ENCODE results near the gene GTF3C2. TPM values are rescaled to one million over a fixed set of nuclear protein-coding genes. Genes with fewer than 3 reads are reported as not detected.

GTF3C2 gene
- total RNA-seq, 1 donor from 2014 or later = 57.4 TPM

GRCh38 chr2:27315122-27315521 lies 41.4 kb downstream of the GTF3C2 start:
- H3K27ac Mint-ChIP-seq (ENCODE audit: unreplicated experiment) = no peak overlapping the region
- TF ChIP-seq CTCF (IDR thresholded peaks at IDR 0.05) = no peak
- no peak for DNase-seq (ENCODE audit: extremely low spot score, unreplicated experiment)
- no peaks in the 10 kb centered on the region for H3K27me3 Mint-ChIP-seq (ENCODE audit: unreplicated experiment)
- H3K36me3 Mint-ChIP-seq (ENCODE audit: unreplicated experiment) = peaks cover 6% of the 10 kb centered on the region
- H3K4me3 Mint-ChIP-seq (ENCODE audit: unreplicated experiment) = no peak overlapping the region
- H3K9me3 Mint-ChIP-seq (ENCODE audit: unreplicated experiment) = no peaks in the 10 kb centered on the region
- no peaks in the 10 kb centered on the region for H3K4me1 Mint-ChIP-seq (ENCODE audit: unreplicated experiment)

GRCh38 chr2:27314709-27315108 lies 41.9 kb downstream of the GTF3C2 start:
- no peak for TF ChIP-seq CTCF (IDR thresholded peaks at IDR 0.05)
- no peak overlapping the region for H3K27ac Mint-ChIP-seq (ENCODE audit: unreplicated experiment)

GRCh38 chr2:27313882-27314645 lies 42.5 kb downstream of the GTF3C2 start:
- no peak for TF ChIP-seq CTCF (IDR thresholded peaks at IDR 0.05)
- DNase-seq (ENCODE audit: extremely low spot score, unreplicated experiment) = no peak
- no peaks in the 10 kb centered on the region for H3K9me3 Mint-ChIP-seq (ENCODE audit: unreplicated experiment)
- H3K27me3 Mint-ChIP-seq (ENCODE audit: unreplicated experiment) = no peaks in the 10 kb centered on the region
- H3K4me3 Mint-ChIP-seq (ENCODE audit: unreplicated experiment) = no peak overlapping the region
- H3K4me1 Mint-ChIP-seq (ENCODE audit: unreplicated experiment) = no peaks in the 10 kb centered on the region
- no peak overlapping the region for H3K27ac Mint-ChIP-seq (ENCODE audit: unreplicated experiment)
- peaks cover 11% of the 10 kb centered on the region for H3K36me3 Mint-ChIP-seq (ENCODE audit: unreplicated experiment)

More at GRCh38 chr2:27314709-27315108, 41.9 kb downstream of the GTF3C2 start:
- Mint-ChIP-seq H3K36me3 (ENCODE audit: unreplicated experiment) (peaks cover 8% of the 10 kb centered on the region), H3K27me3 (ENCODE audit: unreplicated experiment) (no peaks in the 10 kb centered on the region), H3K4me1 (ENCODE audit: unreplicated experiment) (no peaks in the 10 kb centered on the region), H3K4me3 (ENCODE audit: unreplicated experiment) (no peak overlapping the region), H3K9me3 (ENCODE audit: unreplicated experiment) (no peaks in the 10 kb centered on the region)
- DNase-seq (ENCODE audit: extremely low spot score, unreplicated experiment) = no peak

GRCh38 chr2:27312152-27312551 lies 44.4 kb downstream of the GTF3C2 start:
- no peaks in the 10 kb centered on the region for H3K4me1 Mint-ChIP-seq (ENCODE audit: unreplicated experiment)
- no peak for DNase-seq (ENCODE audit: extremely low spot score, unreplicated experiment)
- H3K27ac Mint-ChIP-seq (ENCODE audit: unreplicated experiment) = no peak overlapping the region

More at GRCh38 chr2:27312152-27312551, 44.4 kb downstream of the GTF3C2 start:
- Mint-ChIP-seq H3K9me3 (ENCODE audit: unreplicated experiment) (no peaks in the 10 kb centered on the region), H3K27me3 (ENCODE audit: unreplicated experiment) (peaks cover 3% of the 10 kb centered on the region), H3K4me3 (ENCODE audit: unreplicated experiment) (no peak overlapping the region), H3K36me3 (ENCODE audit: unreplicated experiment) (peaks cover 11% of the 10 kb centered on the region)
- TF ChIP-seq CTCF (IDR thresholded peaks at IDR 0.05) = no peak

Measured in osteocyte (in vitro differentiated cells).